ENCODE measurements around the gene CASP10.

DNA sequence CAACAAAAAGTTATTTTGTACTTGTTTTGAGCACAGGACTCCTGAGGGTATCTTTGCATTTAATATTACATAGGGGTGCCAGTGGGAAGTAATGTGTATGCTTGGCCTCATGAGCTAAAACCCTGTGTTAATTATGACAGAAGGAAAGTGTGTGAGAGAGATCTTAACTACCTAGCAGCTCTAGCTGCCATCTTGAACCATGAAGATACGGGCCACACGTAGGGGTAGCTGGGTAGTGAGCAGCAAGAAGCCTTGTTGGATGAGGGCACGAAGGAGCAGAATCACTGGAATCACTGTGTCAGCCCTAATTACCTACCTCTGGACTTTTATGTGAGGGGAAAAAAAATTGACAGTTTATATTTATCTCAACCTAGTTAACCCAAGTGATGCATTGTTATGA is 15.4 kb upstream of the CASP10 start:
- no peak for TF ChIP-seq CTCF (IDR thresholded peaks at IDR 0.05)
- TF ChIP-seq EZH2 (IDR thresholded peaks at IDR 0.05; ENCODE audit: borderline replicate concordance, insufficient read depth, low read depth, low read length, poor library complexity, severe bottlenecking) = no peak
